HepG2 (cell line): Measurements from ENCODE around the gene ZFYVE28. TPM values are rescaled to one million over a fixed set of nuclear protein-coding genes. Genes with fewer than 3 reads are reported as not detected.

Experiments used
- ATF7 ChIP-seq, 2 experiments: fragments of 450-650 bp in 1 of 2; sonication (generic) in 1 of 2; formaldehyde crosslinking in 1 of 2; IDR thresholded peaks; 2 replicates each; pipeline versions ENCODE4 v1.4.0 to v1.6.1; 2016 to 2020; ENCODE audit warnings: antibody characterized with exemption in 1 of 2, mild to moderate bottlenecking in 1 of 2, missing genetic modification reagents in 1 of 2
- DNMT3B ChIP-seq: conservative IDR thresholded peaks from 2 replicates; pipeline ENCODE4 v1.6.1; 2016; ENCODE audit warnings: missing biosample characterization, control low read depth
- FOXA1 ChIP-seq, 2 experiments: fragments of 450-650 bp in 1 of 2; sonication (generic) in 1 of 2; formaldehyde crosslinking in 1 of 2; IDR thresholded peaks; 2 replicates each; pipeline versions ENCODE4 v1.4.0 to v1.6.1; 2016 to 2020; ENCODE audit warnings: missing genetic modification reagents in 1 of 2
- KDM5A ChIP-seq: fragments of 200-600 bp; sonication (generic); IDR thresholded peaks from 2 replicates; pipeline ENCODE4 v1.7.0; 2018; ENCODE audit warnings: antibody characterized with exemption, mild to moderate bottlenecking, low read length, borderline replicate concordance
- NR3C1 ChIP-seq: sonication (generic); formaldehyde crosslinking; IDR thresholded peaks from 2 replicates; pipeline ENCODE4 v1.4.0; 2020; ENCODE audit warnings: missing genetic modification reagents
- PHF20 ChIP-seq: sonication (generic); formaldehyde crosslinking; IDR thresholded peaks from 2 replicates; pipeline ENCODE4 v1.5.0; 2020; ENCODE audit warnings: mild to moderate bottlenecking, missing genetic modification reagents
- RFX1 ChIP-seq: fragments of 450-650 bp; IDR thresholded peaks from 2 replicates; pipeline ENCODE4 v1.6.1; 2017
- SRY ChIP-seq: sonication (generic); formaldehyde crosslinking; IDR thresholded peaks from 2 replicates; pipeline ENCODE4 v1.8.0; 2022; ENCODE audit warnings: mild to moderate bottlenecking, missing genetic modification reagents
- SYNCRIP ChIP-seq: fragments of 200-400 bp; formaldehyde crosslinking; IDR thresholded peaks from 2 replicates; pipeline ENCODE4 v1.6.1; 2018; ENCODE audit warnings: mild to moderate bottlenecking, low read depth, low read length; ENCODE audit not compliant: insufficient read depth
- TAF1 ChIP-seq: sonication (generic); formaldehyde crosslinking; IDR thresholded peaks from 2 replicates; pipeline ENCODE4 v1.4.0; 2020; ENCODE audit warnings: missing genetic modification reagents
- ZFP82 ChIP-seq: sonication (generic); formaldehyde crosslinking; IDR thresholded peaks from 2 replicates; pipeline ENCODE4 v1.5.1; 2020; ENCODE audit warnings: mild to moderate bottlenecking, missing genetic modification reagents, borderline replicate concordance
- ZNF234 ChIP-seq: sonication (generic); formaldehyde crosslinking; conservative IDR thresholded peaks from 2 replicates; pipeline ENCODE4 v1.5.1; 2020; ENCODE audit warnings: mild to moderate bottlenecking, missing genetic modification reagents
- ZNF383 ChIP-seq: sonication (generic); formaldehyde crosslinking; IDR thresholded peaks from 2 replicates; pipeline ENCODE4 v1.4.0; 2020; ENCODE audit warnings: missing genetic modification reagents, mild to moderate bottlenecking, borderline replicate concordance
- ZNF547 ChIP-seq: sonication (generic); formaldehyde crosslinking; IDR thresholded peaks from 2 replicates; pipeline ENCODE4 v1.5.1; 2020; ENCODE audit warnings: mild to moderate bottlenecking, missing genetic modification reagents
- ZNF615 ChIP-seq: sonication (generic); formaldehyde crosslinking; IDR thresholded peaks from 2 replicates; pipeline ENCODE4 v1.5.0; 2020; ENCODE audit warnings: mild to moderate bottlenecking, missing genetic modification reagents, borderline replicate concordance
- ZNF644 ChIP-seq: IDR thresholded peaks from 2 replicates; pipeline ENCODE4 v1.6.1; 2016; ENCODE audit warnings: low read depth
- polyA plus RNA-seq, 8 experiments: library from polyadenylated mRNA; depleted of rRNA in 3 of 8; stranded (reverse) in 7 of 8; unstranded in 1 of 8; fragments of >200 nt; fragmentation: Illumina TruSeq in 4 of 8; extraction: Trizol in 4 of 8; gene quantifications; 2 replicates each; pipeline versions ENCODE4 v1.2.1 to v1.2.3, GENCODE V29; 2011 to 2016; ENCODE audit warnings: low read depth in 4 of 8, missing spikeins in 1 of 8, mixed read lengths in 1 of 8; ENCODE audit not compliant: insufficient read depth in 1 of 8
- total RNA-seq, 5 experiments: library from RNA; depleted of rRNA; stranded (reverse); fragments of >200 nt; fragmentation: Illumina TruSeq; extraction: Trizol; gene quantifications; 2 replicates each; pipeline ENCODE4 v1.2.3, GENCODE V29; 2016; ENCODE audit warnings: low read depth in 1 of 5
- TF ChIP-seq, protein P1 (sequence below): sonication (generic); formaldehyde crosslinking; IDR thresholded peaks from 2 replicates; pipeline ENCODE4 v1.9.0; 2022; ENCODE audit warnings: low read depth, missing genetic modification reagents
- TF ChIP-seq, protein P2 (sequence below): sonication (generic); formaldehyde crosslinking; IDR thresholded peaks from 2 replicates; pipeline ENCODE4 v1.5.1; 2020; ENCODE audit warnings: mild to moderate bottlenecking, missing genetic modification reagents, moderate library complexity
- TF ChIP-seq, protein P3 (sequence below): IDR thresholded peaks from 2 replicates; pipeline ENCODE4 v1.6.1; 2016; ENCODE audit warnings: missing compliant biosample characterization, missing genetic modification reagents, borderline replicate concordance

Gene ZFYVE28
- total and polyA plus RNA-seq, 2 of the 13 experiments (the other 11 are each of a cell fraction or from before 2014, with no cell fraction given): 0.12 to 0.22 TPM

DNA sequence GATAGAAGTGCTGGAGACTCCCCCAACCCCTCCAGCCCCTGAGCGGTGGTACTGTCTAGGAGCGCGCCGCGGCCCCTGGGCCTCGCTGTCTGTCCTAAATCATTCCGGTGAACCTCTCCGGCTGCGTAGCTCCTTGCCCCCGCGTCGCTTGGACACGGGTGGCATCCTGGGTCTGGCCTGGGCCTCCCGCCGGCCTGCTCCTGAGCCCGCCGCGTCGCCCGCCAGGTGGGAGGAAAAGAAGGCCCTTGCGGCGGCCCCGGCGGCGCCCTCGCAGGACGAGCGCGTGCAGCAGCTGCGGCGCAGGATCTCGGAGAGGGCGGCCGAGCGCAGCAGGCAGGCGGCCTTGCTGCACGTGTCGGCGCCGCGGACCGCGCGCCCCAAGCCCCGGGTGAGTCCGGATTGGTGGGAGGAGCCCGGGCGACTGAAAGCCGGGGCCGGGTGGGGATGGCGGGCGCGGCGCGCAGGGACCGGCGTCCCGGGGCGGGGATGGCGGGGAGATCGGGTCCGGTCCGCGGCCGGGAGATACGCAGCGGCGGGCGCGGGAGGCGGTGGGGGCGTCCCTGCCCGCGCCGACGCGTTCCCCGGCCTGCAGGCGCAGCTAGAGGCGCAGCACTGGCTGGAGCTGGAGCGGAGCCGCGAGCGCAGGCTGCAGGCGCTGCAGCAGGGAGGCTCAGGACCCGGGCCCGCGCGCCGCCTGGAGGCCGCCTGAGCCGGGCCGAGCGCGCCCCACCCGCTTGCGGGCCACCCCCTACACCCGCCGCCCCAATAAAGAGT is 44.0 kb upstream of the ZFYVE28 start (continued):
- TF ChIP-seq, protein P1, sequence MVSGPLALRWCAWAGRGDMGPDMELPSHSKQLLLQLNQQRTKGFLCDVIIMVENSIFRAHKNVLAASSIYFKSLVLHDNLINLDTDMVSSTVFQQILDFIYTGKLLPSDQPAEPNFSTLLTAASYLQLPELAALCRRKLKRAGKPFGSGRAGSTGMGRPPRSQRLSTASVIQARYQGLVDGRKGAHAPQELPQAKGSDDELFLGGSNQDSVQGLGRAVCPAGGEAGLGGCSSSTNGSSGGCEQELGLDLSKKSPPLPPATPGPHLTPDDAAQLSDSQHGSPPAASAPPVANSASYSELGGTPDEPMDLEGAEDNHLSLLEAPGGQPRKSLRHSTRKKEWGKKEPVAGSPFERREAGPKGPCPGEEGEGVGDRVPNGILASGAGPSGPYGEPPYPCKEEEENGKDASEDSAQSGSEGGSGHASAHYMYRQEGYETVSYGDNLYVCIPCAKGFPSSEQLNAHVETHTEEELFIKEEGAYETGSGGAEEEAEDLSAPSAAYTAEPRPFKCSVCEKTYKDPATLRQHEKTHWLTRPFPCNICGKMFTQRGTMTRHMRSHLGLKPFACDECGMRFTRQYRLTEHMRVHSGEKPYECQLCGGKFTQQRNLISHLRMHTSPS (CRISPR knock-in tag): no peak
- TF ChIP-seq SYNCRIP (no peak), SRY (CRISPR knock-in tag) (peak; percentile 88; the same call in 1 of the 2 replicates), ZNF615 (CRISPR knock-in tag) (no peak), TAF1 (CRISPR knock-in tag) (no peak), ZNF234 (CRISPR knock-in tag) (no peak), PHF20 (CRISPR knock-in tag) (peak; percentile 43; the same call in 1 of the 2 replicates), ZNF383 (CRISPR knock-in tag) (no peak), FOXA1 (IDR thresholded peaks at IDR 0.05) (no peak), FOXA1 (CRISPR knock-in tag; IDR thresholded peaks at IDR 0.05) (no peak), RFX1 (no peak), ZNF644 (CRISPR knock-in tag) (no peak), ZNF547 (CRISPR knock-in tag) (peak; percentile 94), ATF7 (IDR thresholded peaks at IDR 0.05) (no peak), ATF7 (CRISPR knock-in tag; IDR thresholded peaks at IDR 0.05) (no peak), KDM5A (no peak), NR3C1 (CRISPR knock-in tag) (no peak), ZFP82 (CRISPR knock-in tag) (peak; percentile 73; the same call in 1 of the 2 replicates), DNMT3B (no peak)
- TF ChIP-seq, protein P2, sequence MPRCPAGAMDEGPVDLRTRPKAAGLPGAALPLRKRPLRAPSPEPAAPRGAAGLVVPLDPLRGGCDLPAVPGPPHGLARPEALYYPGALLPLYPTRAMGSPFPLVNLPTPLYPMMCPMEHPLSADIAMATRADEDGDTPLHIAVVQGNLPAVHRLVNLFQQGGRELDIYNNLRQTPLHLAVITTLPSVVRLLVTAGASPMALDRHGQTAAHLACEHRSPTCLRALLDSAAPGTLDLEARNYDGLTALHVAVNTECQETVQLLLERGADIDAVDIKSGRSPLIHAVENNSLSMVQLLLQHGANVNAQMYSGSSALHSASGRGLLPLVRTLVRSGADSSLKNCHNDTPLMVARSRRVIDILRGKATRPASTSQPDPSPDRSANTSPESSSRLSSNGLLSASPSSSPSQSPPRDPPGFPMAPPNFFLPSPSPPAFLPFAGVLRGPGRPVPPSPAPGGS (CRISPR knock-in tag): peak; percentile 72; the same call in 1 of the 2 replicates
- TF ChIP-seq, protein P3, sequence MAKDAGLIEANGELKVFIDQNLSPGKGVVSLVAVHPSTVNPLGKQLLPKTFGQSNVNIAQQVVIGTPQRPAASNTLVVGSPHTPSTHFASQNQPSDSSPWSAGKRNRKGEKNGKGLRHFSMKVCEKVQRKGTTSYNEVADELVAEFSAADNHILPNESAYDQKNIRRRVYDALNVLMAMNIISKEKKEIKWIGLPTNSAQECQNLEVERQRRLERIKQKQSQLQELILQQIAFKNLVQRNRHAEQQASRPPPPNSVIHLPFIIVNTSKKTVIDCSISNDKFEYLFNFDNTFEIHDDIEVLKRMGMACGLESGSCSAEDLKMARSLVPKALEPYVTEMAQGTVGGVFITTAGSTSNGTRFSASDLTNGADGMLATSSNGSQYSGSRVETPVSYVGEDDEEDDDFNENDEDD (CRISPR knock-in tag): peak; percentile 90; the same call in 1 of the 2 replicates
